ENCODE results near the gene FRY.

GRCh38 chr13:32056316-32056715, 24.7 kb downstream of the FRY start:
- TF ChIP-seq CTCF (conservative IDR thresholded peaks at IDR 0.05; ENCODE audit: low read depth, low read length) = no peak
- no peak for TF ChIP-seq EZH2 (IDR thresholded peaks at IDR 0.05; ENCODE audit: low read length, unreplicated experiment)

All from PC-3 (cell line).